Peyer's patch (tissue), 4 donors: ENCODE measurements around the gene TMPRSS11F. TPM values are rescaled to one million over a fixed set of nuclear protein-coding genes. Genes with fewer than 3 reads are reported as not detected.

ENCODE experiments used
- DNase-seq, 3 donors: peaks; one replicate each; pipeline ENCODE4 v3.0.0-alpha.2; 2017 to 2019
- H3K27ac ChIP-seq, 4 donors: fragments of 200-600 bp; sonication (generic); one replicate each; pipeline ENCODE4 v1.5.1; 2016 to 2019
- H3K27me3 ChIP-seq, 2 donors: fragments of 200-600 bp; sonication (generic); one replicate each; pipeline ENCODE4 v1.5.1; 2019
- H3K36me3 ChIP-seq, 3 donors: fragments of 200-600 bp; sonication (generic); one replicate each; pipeline ENCODE4 v1.5.1; 2016 to 2019
- H3K4me1 ChIP-seq, 4 donors: fragments of 200-600 bp; sonication (generic); one replicate each; pipeline ENCODE4 v1.5.1; 2016 to 2019
- H3K4me3 ChIP-seq, 4 donors: fragments of 200-600 bp; sonication (generic); 1 replicate in 3 of 4; 2 replicates in 1 of 4; pipeline ENCODE4 v1.5.1; 2016 to 2019; ENCODE audit warnings: mild to moderate bottlenecking in 1 of 4
- H3K9me3 ChIP-seq, 4 donors: fragments of 200-600 bp; sonication (generic); one replicate each; pipeline ENCODE4 v1.5.1; 2016 to 2019; ENCODE audit warnings: mild to moderate bottlenecking in 1 of 4
- CTCF ChIP-seq, 6 experiments: fragments of 450-650 bp in 4 of 6; fragments of 200-600 bp in 2 of 6; sonication (generic) in 1 of 6; IDR thresholded peaks; one replicate each; pipeline ENCODE4 v1.5.1; 2017 to 2019; ENCODE audit warnings: antibody characterized with exemption in 6 of 6, mild to moderate bottlenecking in 3 of 6, moderate library complexity in 1 of 6
- POLR2A ChIP-seq, 2 donors: fragments of 450-650 bp; IDR thresholded peaks; one replicate each; pipeline ENCODE4 v1.5.1; 2017; ENCODE audit warnings: antibody characterized with exemption in 2 of 2, mild to moderate bottlenecking in 2 of 2, moderate library complexity in 2 of 2
- total RNA-seq, 4 donors: library from RNA; depleted of rRNA; stranded (reverse); fragments of >200 nt; gene quantifications; one replicate each; pipeline ENCODE4 v1.1.0, GENCODE V29; 2016

The TMPRSS11F gene
- total RNA-seq, 4 donors from 2014 or later, result not detected

- H3K9me3 ChIP-seq, result no peaks in the 10 kb centered on the region
- no peak for TF ChIP-seq POLR2A (IDR thresholded peaks at IDR 0.05)
- TF ChIP-seq CTCF (IDR thresholded peaks at IDR 0.05), result no peak
- H3K4me1 ChIP-seq, result no peaks in the 10 kb centered on the region
- DNase-seq, result no peak
- no peaks in the 10 kb centered on the region for H3K27me3 ChIP-seq
- H3K4me3 ChIP-seq, result no peak overlapping the region
- no peaks in the 10 kb centered on the region for H3K36me3 ChIP-seq
- H3K27ac ChIP-seq, result no peak overlapping the region
These were observed 17.4 kb upstream of the TMPRSS11F start for GRCh38 chr4:68147079-68147478.

- no peak for DNase-seq
- Histone ChIP-seq H3K36me3 (no peaks in the 10 kb centered on the region), H3K9me3 (no peaks in the 10 kb centered on the region), H3K27ac (no peak overlapping the region), H3K4me1 (no peaks in the 10 kb centered on the region), H3K4me3 (no peak overlapping the region), H3K27me3 (no peaks in the 10 kb centered on the region)
- no peak for TF ChIP-seq POLR2A (IDR thresholded peaks at IDR 0.05)
- TF ChIP-seq CTCF (IDR thresholded peaks at IDR 0.05), result no peak
These were observed 15.6 kb upstream of the TMPRSS11F start for GRCh38 chr4:68145261-68145660.

GRCh38 chr4:68141852-68142251, 12.2 kb upstream of the TMPRSS11F start:
- Histone ChIP-seq H3K27me3 (no peaks in the 10 kb centered on the region), H3K36me3 (no peaks in the 10 kb centered on the region), H3K4me1 (no peaks in the 10 kb centered on the region), H3K9me3 (no peaks in the 10 kb centered on the region), H3K4me3 (no peak overlapping the region), H3K27ac (no peak overlapping the region)
- no peak for DNase-seq
- TF ChIP-seq POLR2A (IDR thresholded peaks at IDR 0.05) (no peak), CTCF (IDR thresholded peaks at IDR 0.05) (no peak)

- no peaks in the 10 kb centered on the region for H3K4me1 ChIP-seq
- H3K27ac ChIP-seq, result no peak overlapping the region
- no peak overlapping the region for H3K4me3 ChIP-seq
- H3K27me3 ChIP-seq, result no peaks in the 10 kb centered on the region
- no peaks in the 10 kb centered on the region for H3K9me3 ChIP-seq
- TF ChIP-seq POLR2A (IDR thresholded peaks at IDR 0.05) (no peak), CTCF (IDR thresholded peaks at IDR 0.05) (no peak)
- no peak for DNase-seq
- no peaks in the 10 kb centered on the region for H3K36me3 ChIP-seq
These were observed 2.7 kb upstream of the TMPRSS11F start for GRCh38 chr4:68132342-68132741.

GRCh38 chr4:68124262-68124661, 5.4 kb downstream of the TMPRSS11F start:
- TF ChIP-seq POLR2A (IDR thresholded peaks at IDR 0.05) (no peak), CTCF (IDR thresholded peaks at IDR 0.05) (no peak)
- no peak overlapping the region for H3K4me3 ChIP-seq
- no peak for DNase-seq
- H3K27ac ChIP-seq, result no peak overlapping the region
- H3K36me3 ChIP-seq, result no peaks in the 10 kb centered on the region
- H3K27me3 ChIP-seq, result no peaks in the 10 kb centered on the region
- H3K9me3 ChIP-seq, result no peaks in the 10 kb centered on the region
- H3K4me1 ChIP-seq, result no peaks in the 10 kb centered on the region

- no peaks in the 10 kb centered on the region for H3K27me3 ChIP-seq
- H3K27ac ChIP-seq, result no peak overlapping the region
These were observed 6.1 kb downstream of the TMPRSS11F start for GRCh38 chr4:68123525-68123924.

More at GRCh38 chr4:68123525-68123924, 6.1 kb downstream of the TMPRSS11F start:
- Histone ChIP-seq H3K4me3 (no peak overlapping the region), H3K4me1 (no peaks in the 10 kb centered on the region), H3K9me3 (no peaks in the 10 kb centered on the region), H3K36me3 (no peaks in the 10 kb centered on the region)
- TF ChIP-seq CTCF (IDR thresholded peaks at IDR 0.05) (no peak), POLR2A (IDR thresholded peaks at IDR 0.05) (no peak)
- no peak for DNase-seq
